ENCODE data around the gene RAB17. TPM values are rescaled to one million over a fixed set of nuclear protein-coding genes. Genes with fewer than 3 reads are reported as not detected.

Gene RAB17
- total and polyA plus RNA-seq, 2 of the 4 experiments (the other 2 are of a cell fraction), result 0.41 TPM; not detected in 1

DNA sequence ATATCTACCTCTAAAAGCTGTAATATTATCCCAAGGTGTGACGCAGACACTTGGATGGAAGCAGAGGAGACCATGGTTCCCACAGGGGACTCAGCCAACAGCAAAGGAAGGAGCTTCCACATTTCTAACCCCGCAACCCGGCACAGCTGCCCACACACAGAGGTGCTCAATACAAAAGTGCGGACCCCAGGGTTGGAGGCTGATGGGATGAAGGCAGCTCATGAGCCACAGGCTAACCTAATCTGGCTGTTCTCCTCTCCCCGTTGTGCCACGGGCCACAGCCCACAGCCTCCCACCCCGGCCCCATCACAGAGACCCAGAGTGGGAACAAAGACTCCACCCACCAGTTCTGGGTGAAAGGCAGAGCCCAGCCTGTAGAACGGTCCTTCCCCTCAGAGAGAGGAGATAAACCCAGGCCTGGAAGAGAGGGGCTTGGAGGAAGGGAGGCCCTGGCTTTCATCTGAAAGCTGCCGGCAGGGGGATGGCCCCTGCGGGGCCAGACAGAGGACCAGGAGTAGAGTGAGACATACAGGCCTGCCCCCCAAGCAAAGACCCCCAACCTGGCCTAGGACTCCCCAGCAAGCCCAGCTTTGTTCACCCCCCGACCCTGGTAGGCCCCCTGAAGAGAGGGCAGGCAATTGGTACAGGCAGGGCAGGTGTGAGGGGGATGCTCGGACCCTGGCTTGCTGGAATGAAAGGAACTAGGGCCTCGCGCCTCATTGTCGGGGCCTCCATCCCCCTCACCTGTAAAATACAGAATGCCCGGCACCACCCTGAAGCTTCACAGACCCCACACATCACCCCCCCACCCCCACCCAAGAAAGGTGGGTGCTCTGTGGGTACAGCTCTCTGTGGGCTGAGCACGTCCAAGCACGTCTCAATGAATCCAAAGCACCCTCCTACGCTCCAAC, 6.9 kb downstream of the RAB17 start (continued):
- TF ChIP-seq, protein P1, sequence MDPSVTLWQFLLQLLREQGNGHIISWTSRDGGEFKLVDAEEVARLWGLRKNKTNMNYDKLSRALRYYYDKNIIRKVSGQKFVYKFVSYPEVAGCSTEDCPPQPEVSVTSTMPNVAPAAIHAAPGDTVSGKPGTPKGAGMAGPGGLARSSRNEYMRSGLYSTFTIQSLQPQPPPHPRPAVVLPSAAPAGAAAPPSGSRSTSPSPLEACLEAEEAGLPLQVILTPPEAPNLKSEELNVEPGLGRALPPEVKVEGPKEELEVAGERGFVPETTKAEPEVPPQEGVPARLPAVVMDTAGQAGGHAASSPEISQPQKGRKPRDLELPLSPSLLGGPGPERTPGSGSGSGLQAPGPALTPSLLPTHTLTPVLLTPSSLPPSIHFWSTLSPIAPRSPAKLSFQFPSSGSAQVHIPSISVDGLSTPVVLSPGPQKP (IDR thresholded peaks at IDR 0.05; ENCODE audit: borderline replicate concordance, low read depth, low read length), result no peak

Measured in IMR-90 (cell line).